ENCODE data around the gene RFX1.

- TF ChIP-seq POLR2A (IDR thresholded peaks at IDR 0.05): no peak
- no peak for TF ChIP-seq EP300 (IDR thresholded peaks at IDR 0.05)
Observed at GRCh38 chr19:14027856-14028450, 21.8 kb upstream of the RFX1 start, which contains the start of gene RLN3.
